GM12891 (cell line): ENCODE results near the gene ENGASE.
"Not testable (repeated sequence)": the region's sequence is repeated elsewhere in the genome, so short reads cannot be mapped to it uniquely, and the experiment has no call there.

ENCODE experiments used
- DNase-seq: peaks from one replicate; pipeline ENCODE4 v3.0.0; 2011; ENCODE audit warnings: low spot score; ENCODE audit not compliant: insufficient read length
- FAIRE-seq: peaks from 2 replicates; lab custom pipeline; 2011; peaks lifted over from hg19 to GRCh38; lab: Jason Lieb, UNC
- PAX5 ChIP-seq: IDR thresholded peaks from 2 replicates; pipeline ENCODE4 v1.6.1; 2011; ENCODE audit warnings: low read length, moderate library complexity, mild to moderate bottlenecking; ENCODE audit not compliant: insufficient read depth, severe bottlenecking
- POLR2A ChIP-seq: IDR thresholded peaks from 2 replicates; pipeline ENCODE4 v1.6.1; 2011; ENCODE audit warnings: low read depth, low read length, control low read depth
- POLR2AphosphoS5 ChIP-seq: IDR thresholded peaks from 2 replicates; pipeline ENCODE4 v1.6.1; 2011; ENCODE audit warnings: low read depth, low read length, control low read depth
- POU2F2 ChIP-seq: IDR thresholded peaks from 2 replicates; pipeline ENCODE4 v1.6.1; 2011; ENCODE audit warnings: low read depth, mild to moderate bottlenecking, control low read depth, low read length, moderate library complexity
- SPI1 ChIP-seq: IDR thresholded peaks from 2 replicates; pipeline ENCODE4 v1.6.1; 2011; ENCODE audit warnings: low read depth, low read length, control low read depth
- TAF1 ChIP-seq: IDR thresholded peaks from 2 replicates; pipeline ENCODE4 v1.6.1; 2011; ENCODE audit warnings: low read depth, low read length, control low read depth

The ENGASE gene

GRCh38 chr17:79070266-79070880 is 4.3 kb upstream of the ENGASE start:
- DNase-seq (no peak), FAIRE-seq (no peak)
- TF ChIP-seq PAX5 (no peak), TAF1 (no peak), POLR2A (no peak), POLR2AphosphoS5 (no peak), POU2F2 (no peak), SPI1 (no peak)

DNA sequence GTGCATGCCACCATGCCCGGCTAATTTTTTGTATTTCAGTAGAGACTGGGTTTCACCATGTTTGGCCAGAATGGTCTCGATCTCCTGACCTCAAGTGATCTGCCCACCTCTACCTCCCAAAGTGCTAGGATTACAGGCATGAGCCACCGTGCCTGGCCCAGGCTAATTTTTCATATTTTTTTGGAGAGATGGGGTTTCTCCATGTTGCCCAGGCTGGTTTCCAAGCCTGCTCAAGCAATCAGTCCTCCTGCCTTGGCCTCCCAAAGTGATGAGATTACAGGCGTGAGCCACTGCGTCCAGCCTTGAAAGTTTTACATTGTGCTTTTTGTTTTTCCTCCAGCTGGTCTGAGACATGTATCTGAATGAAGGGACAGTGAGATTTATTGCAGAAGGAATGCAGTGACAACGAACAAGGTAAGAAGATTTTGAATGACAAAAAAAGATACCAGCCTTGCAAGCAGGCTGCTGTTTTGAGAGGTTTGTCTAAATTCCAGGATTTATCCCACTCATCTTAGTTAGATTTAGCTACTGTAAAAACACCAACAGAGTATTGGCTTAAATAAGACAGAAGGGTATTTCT is 3.4 kb upstream of the ENGASE start:
- FAIRE-seq: no peak
- no peak for DNase-seq
- TF ChIP-seq POLR2A (no peak), TAF1 (no peak), PAX5 (no peak), POU2F2 (no peak), POLR2AphosphoS5 (no peak), SPI1 (no peak)

DNA sequence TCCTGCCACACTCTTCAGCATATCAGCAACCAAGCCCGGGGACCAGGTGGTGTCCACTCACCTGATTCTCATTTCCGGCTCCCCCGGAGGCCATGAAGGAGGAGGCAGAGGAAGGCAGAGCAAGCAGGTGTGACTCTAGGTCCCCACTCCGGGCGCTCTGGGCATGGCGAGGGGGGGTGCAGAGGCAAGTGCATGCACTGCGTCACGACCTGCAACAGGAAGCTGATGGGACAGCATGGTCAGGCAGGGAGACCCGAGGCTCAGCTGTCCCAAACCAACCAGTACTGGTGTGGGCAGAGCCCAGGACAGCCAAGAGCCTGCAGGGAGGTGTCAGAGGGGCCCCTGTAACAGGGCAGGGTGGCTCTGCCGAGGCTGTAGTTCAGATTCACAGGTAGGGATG is 2.1 kb upstream of the ENGASE start:
- no peak for FAIRE-seq
- no peak for DNase-seq
- no peak for TF ChIP-seq POU2F2
- no peak for TF ChIP-seq POLR2AphosphoS5
- no peak for TF ChIP-seq PAX5
- TF ChIP-seq POLR2A: no peak
- no peak for TF ChIP-seq SPI1
- no peak for TF ChIP-seq TAF1

GRCh38 chr17:79073016-79073705 is 1.5 kb upstream of the ENGASE start:
- no peak for TF ChIP-seq POU2F2
- no peak for TF ChIP-seq SPI1
- no peak for TF ChIP-seq TAF1
- no peak for TF ChIP-seq POLR2AphosphoS5
- no peak for TF ChIP-seq POLR2A
- TF ChIP-seq PAX5: no peak
- FAIRE-seq (no peak), DNase-seq (no peak)

DNA sequence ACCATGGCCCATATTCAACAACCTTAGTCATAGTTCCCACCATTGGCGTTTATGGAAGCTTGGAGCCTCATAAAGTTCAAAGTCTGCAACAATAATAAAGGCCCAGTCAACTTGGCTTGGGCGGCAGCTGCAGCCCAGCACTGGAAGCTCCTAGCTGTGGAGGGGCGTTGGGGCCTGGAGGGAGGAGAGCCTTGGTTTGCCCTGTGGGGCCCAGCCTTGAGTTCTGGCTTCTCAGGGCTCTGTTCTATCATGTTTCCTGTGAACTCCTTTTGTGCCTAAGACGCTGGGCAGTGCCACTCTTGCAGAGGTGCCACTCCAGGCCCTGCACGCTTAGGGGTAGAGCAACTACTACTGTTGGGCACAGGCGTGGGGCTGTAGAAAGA is 927 bp upstream of the ENGASE start:
- no peak for FAIRE-seq
- DNase-seq: no peak
- TF ChIP-seq POLR2A (no peak), POU2F2 (no peak), PAX5 (no peak), TAF1 (no peak), POLR2AphosphoS5 (no peak), SPI1 (no peak)

DNA sequence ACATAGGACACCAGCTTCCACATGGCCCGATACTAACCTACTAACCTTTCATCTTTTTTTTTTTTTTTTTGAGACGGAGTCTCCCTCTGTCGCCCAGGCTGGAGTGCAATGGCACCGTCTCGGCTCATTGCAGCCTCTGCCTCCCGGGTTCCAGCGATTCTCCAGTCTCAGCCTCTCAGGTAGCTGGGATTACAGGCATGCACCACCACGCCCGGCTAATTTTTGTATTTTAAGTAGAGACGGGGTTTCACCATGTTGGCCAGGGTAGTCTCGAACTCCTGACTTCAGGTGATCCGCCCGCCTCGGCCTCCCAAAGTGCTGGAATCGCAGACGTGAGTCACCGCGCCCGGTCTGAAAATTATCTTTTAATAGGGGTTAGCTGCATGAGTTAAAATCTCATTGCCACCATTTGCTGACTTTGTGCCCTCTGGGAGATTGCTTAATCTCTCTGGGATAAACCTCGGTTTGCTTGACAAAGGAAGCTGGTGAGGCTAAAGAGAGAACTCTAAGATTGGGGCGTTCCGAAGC is 439 bp upstream of the ENGASE start:
- not testable (repeated sequence) for DNase-seq, FAIRE-seq

DNA sequence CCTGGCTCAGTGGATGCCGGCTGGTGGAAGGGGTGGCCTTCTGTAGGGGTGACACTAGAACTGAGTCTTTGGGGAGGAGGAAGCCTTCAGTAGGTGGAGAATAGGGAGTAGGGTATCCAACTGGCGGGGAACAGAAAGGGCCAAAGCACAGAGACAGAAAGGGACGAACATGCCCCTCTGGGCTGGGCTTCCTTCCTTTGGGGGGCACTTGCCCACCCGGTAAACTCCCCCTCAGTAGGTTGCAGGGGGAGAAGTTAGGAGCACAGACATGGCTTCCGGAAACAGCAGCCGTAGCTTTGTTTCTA is 774 bp downstream of the ENGASE start:
- DNase-seq (peak; percentile 25), FAIRE-seq (no peak)
- TF ChIP-seq SPI1 (no peak), PAX5 (no peak), POLR2A (no peak), POLR2AphosphoS5 (no peak), TAF1 (no peak), POU2F2 (no peak)

DNA sequence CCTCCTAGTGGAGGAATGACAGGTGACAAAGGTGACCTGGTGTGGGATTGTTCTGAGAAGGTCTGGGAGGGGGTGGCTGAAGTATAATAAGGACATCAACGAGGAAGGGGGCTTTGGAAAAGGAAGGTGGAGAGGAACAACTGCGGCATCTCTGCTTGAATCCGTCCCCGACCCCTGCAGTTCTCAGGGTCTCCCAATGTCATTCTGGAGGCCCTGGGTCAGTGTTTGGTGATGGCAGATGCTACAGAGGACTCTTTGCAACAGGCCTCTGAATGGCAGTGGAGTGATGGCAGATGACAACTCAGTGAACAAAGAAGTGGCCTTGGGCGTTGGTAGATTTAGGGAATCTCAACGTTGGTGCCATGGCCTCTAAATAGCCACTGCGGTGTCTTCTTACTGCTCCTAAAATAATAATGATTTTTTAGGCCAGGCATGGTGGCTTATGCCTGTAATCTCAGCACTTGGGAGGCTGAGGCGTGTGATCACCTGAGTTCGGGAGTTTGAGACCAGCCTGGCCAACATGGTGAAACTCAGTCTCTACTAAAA is 1.3 kb downstream of the ENGASE start:
- no peak for TF ChIP-seq TAF1
- TF ChIP-seq PAX5: no peak
- no peak for TF ChIP-seq POLR2A
- DNase-seq: no peak
- no peak for FAIRE-seq

GRCh38 chr17:79077587-79077986 is 3.0 kb downstream of the ENGASE start:
- no peak for TF ChIP-seq POLR2AphosphoS5
- no peak for TF ChIP-seq PAX5
- no peak for TF ChIP-seq TAF1
- TF ChIP-seq SPI1: no peak
- TF ChIP-seq POLR2A: no peak
- no peak for TF ChIP-seq POU2F2
- no peak for FAIRE-seq
- no peak for DNase-seq

DNA sequence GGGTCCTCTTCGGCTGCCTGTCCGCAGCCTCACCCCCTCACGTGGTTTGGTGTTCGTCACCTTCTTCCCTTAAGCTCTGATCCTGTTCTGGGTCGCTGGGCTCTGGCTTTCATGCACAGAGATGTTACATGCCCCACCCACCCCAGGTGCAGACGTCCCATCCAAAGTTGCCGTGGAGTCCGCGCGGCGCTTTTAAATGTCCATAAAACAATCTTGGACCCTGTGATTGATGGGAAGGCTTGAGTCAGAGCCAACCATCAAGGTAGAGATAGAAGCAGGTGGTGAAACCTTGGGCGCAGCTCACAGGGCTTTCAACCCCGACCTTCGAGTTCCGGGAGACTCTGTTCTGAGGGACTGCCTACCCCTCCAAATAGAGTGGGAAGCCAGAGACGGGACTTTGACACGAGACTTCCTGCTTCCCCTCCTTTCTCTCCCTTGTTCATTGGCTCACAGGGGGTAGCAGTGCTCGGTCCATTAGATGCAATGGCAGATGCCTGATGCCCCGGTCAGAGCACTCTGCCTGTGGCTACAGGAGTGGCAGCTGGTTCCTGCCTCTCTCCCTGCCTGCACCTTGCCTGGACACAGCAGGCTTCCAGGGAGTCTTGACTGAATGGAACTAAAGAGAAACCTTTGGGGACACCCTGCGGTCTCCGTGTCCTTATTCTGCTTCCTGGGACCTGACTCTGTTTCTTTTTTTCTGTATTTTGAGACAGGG is 4.0 kb downstream of the ENGASE start:
- no peak for DNase-seq
- FAIRE-seq: no peak
- TF ChIP-seq SPI1 (no peak), PAX5 (no peak), POLR2AphosphoS5 (no peak), POU2F2 (no peak), POLR2A (no peak), TAF1 (no peak)
